ENCODE results near the gene DEUP1.

DNA sequence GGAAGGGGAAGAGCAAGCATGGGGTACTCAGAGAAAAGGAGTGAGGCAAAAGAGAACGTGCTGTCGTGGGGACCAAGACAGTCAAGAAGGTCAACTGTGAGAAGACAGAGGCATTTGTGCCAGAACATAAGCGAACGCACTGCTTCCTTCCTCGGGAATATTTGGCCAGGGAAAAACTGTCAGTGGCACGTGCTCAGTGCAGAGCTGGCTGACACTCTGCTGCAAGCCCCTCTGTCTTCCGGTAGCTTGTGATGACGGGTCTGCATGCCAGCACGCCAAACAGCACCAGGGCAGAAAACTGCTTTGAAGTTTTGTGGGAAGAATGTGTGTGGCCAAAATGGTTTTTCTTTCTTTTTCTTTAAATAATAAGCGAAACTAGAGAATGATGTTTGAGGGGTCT is 152.0 kb downstream of the DEUP1 start:
- TF ChIP-seq PTRF (tag; IDR thresholded peaks at IDR 0.05) (no peak), SRSF1 (IDR thresholded peaks at IDR 0.05; ENCODE audit: low read depth, low read length) (no peak), EZH2 (IDR thresholded peaks at IDR 0.05; ENCODE audit: borderline replicate concordance, low read depth, low read length) (no peak), EP300 (IDR thresholded peaks at IDR 0.05; ENCODE audit: low read length) (no peak), POLR2AphosphoS5 (IDR thresholded peaks at IDR 0.05; ENCODE audit: control insufficient read depth, insufficient read depth, low read depth, low read length) (no peak), ESRRA (IDR thresholded peaks at IDR 0.05; ENCODE audit: borderline replicate concordance, low read depth) (no peak), TOE1 (IDR thresholded peaks at IDR 0.05; ENCODE audit: borderline replicate concordance) (no peak), TOE1 (CRISPR knock-in tag; IDR thresholded peaks at IDR 0.05; ENCODE audit: borderline replicate concordance, low read depth) (no peak), KHSRP (IDR thresholded peaks at IDR 0.05) (no peak)
- TF ChIP-seq, protein P1, sequence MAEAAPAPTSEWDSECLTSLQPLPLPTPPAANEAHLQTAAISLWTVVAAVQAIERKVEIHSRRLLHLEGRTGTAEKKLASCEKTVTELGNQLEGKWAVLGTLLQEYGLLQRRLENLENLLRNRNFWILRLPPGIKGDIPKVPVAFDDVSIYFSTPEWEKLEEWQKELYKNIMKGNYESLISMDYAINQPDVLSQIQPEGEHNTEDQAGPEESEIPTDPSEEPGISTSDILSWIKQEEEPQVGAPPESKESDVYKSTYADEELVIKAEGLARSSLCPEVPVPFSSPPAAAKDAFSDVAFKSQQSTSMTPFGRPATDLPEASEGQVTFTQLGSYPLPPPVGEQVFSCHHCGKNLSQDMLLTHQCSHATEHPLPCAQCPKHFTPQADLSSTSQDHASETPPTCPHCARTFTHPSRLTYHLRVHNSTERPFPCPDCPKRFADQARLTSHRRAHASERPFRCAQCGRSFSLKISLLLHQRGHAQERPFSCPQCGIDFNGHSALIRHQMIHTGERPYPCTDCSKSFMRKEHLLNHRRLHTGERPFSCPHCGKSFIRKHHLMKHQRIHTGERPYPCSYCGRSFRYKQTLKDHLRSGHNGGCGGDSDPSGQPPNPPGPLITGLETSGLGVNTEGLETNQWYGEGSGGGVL (CRISPR knock-in tag; IDR thresholded peaks at IDR 0.05) = no peak
- TF ChIP-seq, protein P2, sequence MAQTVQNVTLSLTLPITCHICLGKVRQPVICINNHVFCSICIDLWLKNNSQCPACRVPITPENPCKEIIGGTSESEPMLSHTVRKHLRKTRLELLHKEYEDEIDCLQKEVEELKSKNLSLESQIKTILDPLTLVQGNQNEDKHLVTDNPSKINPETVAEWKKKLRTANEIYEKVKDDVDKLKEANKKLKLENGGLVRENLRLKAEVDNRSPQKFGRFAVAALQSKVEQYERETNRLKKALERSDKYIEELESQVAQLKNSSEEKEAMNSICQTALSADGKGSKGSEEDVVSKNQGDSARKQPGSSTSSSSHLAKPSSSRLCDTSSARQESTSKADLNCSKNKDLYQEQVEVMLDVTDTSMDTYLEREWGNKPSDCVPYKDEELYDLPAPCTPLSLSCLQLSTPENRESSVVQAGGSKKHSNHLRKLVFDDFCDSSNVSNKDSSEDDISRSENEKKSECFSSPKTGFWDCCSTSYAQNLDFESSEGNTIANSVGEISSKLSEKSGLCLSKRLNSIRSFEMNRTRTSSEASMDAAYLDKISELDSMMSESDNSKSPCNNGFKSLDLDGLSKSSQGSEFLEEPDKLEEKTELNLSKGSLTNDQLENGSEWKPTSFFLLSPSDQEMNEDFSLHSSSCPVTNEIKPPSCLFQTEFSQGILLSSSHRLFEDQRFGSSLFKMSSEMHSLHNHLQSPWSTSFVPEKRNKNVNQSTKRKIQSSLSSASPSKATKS (CRISPR knock-in tag; IDR thresholded peaks at IDR 0.05) = no peak
- TF ChIP-seq, protein P3, sequence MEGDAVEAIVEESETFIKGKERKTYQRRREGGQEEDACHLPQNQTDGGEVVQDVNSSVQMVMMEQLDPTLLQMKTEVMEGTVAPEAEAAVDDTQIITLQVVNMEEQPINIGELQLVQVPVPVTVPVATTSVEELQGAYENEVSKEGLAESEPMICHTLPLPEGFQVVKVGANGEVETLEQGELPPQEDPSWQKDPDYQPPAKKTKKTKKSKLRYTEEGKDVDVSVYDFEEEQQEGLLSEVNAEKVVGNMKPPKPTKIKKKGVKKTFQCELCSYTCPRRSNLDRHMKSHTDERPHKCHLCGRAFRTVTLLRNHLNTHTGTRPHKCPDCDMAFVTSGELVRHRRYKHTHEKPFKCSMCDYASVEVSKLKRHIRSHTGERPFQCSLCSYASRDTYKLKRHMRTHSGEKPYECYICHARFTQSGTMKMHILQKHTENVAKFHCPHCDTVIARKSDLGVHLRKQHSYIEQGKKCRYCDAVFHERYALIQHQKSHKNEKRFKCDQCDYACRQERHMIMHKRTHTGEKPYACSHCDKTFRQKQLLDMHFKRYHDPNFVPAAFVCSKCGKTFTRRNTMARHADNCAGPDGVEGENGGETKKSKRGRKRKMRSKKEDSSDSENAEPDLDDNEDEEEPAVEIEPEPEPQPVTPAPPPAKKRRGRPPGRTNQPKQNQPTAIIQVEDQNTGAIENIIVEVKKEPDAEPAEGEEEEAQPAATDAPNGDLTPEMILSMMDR (IDR thresholded peaks at IDR 0.05 in 2 of 3, conservative IDR thresholded peaks at IDR 0.05 in 1 of 3; ENCODE audit: insufficient read depth in 2 of 3, low read depth in 1 of 3, low read length in 3 of 3) = no peak
- TF ChIP-seq, protein P4, sequence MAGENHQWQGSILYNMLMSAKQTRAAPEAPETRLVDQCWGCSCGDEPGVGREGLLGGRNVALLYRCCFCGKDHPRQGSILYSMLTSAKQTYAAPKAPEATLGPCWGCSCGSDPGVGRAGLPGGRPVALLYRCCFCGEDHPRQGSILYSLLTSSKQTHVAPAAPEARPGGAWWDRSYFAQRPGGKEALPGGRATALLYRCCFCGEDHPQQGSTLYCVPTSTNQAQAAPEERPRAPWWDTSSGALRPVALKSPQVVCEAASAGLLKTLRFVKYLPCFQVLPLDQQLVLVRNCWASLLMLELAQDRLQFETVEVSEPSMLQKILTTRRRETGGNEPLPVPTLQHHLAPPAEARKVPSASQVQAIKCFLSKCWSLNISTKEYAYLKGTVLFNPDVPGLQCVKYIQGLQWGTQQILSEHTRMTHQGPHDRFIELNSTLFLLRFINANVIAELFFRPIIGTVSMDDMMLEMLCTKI (IDR thresholded peaks at IDR 0.05; ENCODE audit: partially characterized antibody) = no peak
